MM.1S (cell line): ENCODE data around the gene ZNF100.

Experiments used
- EZH2 ChIP-seq: fragments of 300-600 bp; sonication (generic); optimal IDR thresholded peaks from 2 replicates; pipeline ENCODE3; 2017; ENCODE audit warnings: low read depth, mild to moderate bottlenecking, antibody characterized with exemption, low read length, mixed read lengths
- EZH2phosphoT487 ChIP-seq: fragments of 300-600 bp; sonication (generic); IDR thresholded peaks from 2 replicates; pipeline ENCODE4 v1.6.1; 2018; ENCODE audit warnings: antibody characterized with exemption, low read length
- TF ChIP-seq, protein P1 (sequence below): fragments of 300-600 bp; sonication (generic); IDR thresholded peaks from 2 replicates; pipeline ENCODE4 v1.5.1; 2016; ENCODE audit warnings: antibody characterized with exemption, low read length, mixed read lengths

GRCh38 chr19:21812448-21812847 is 45.1 kb upstream of the ZNF100 start:
- no peak for TF ChIP-seq EZH2phosphoT487
- TF ChIP-seq, protein P1, sequence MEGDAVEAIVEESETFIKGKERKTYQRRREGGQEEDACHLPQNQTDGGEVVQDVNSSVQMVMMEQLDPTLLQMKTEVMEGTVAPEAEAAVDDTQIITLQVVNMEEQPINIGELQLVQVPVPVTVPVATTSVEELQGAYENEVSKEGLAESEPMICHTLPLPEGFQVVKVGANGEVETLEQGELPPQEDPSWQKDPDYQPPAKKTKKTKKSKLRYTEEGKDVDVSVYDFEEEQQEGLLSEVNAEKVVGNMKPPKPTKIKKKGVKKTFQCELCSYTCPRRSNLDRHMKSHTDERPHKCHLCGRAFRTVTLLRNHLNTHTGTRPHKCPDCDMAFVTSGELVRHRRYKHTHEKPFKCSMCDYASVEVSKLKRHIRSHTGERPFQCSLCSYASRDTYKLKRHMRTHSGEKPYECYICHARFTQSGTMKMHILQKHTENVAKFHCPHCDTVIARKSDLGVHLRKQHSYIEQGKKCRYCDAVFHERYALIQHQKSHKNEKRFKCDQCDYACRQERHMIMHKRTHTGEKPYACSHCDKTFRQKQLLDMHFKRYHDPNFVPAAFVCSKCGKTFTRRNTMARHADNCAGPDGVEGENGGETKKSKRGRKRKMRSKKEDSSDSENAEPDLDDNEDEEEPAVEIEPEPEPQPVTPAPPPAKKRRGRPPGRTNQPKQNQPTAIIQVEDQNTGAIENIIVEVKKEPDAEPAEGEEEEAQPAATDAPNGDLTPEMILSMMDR = no peak
- no peak for TF ChIP-seq EZH2
